Ishikawa (cell line): ENCODE data around the gene NLGN1.

Source experiments
- CEBPB ChIP-seq: IDR thresholded peaks from 2 replicates; pipeline ENCODE4 v1.6.1; 2012
- CREB1 ChIP-seq: IDR thresholded peaks from 2 replicates; pipeline ENCODE4 v1.6.1; 2012; ENCODE audit warnings: low read depth
- EP300 ChIP-seq: IDR thresholded peaks from 2 replicates; pipeline ENCODE4 v1.6.1; 2012; ENCODE audit warnings: borderline replicate concordance
- FOXM1 ChIP-seq: IDR thresholded peaks from 2 replicates; pipeline ENCODE4 v1.6.1; 2012; ENCODE audit warnings: low read depth, borderline replicate concordance
- MAX ChIP-seq: IDR thresholded peaks from 2 replicates; pipeline ENCODE4 v1.6.1; 2012
- RAD21 ChIP-seq: IDR thresholded peaks from 2 replicates; pipeline ENCODE4 v1.6.1; 2012; ENCODE audit warnings: low read depth
- TAF1 ChIP-seq: IDR thresholded peaks from 2 replicates; pipeline ENCODE4 v1.6.1; 2012; ENCODE audit warnings: low read depth, mild to moderate bottlenecking
- TCF12 ChIP-seq: IDR thresholded peaks from 2 replicates; pipeline ENCODE4 v1.6.1; 2012; ENCODE audit warnings: low read depth
- YY1 ChIP-seq: IDR thresholded peaks from 2 replicates; pipeline ENCODE4 v1.6.1; 2012; ENCODE audit warnings: low read depth
- ZBTB7A ChIP-seq: IDR thresholded peaks from 2 replicates; pipeline ENCODE4 v1.6.1; 2012; ENCODE audit warnings: low read depth
- TF ChIP-seq, protein P1 (sequence below): IDR thresholded peaks from 2 replicates; pipeline ENCODE4 v1.6.1; 2012; ENCODE audit warnings: low read depth, mild to moderate bottlenecking

- TF ChIP-seq RAD21 (peak; percentile 46), MAX (no peak), FOXM1 (no peak), TAF1 (no peak), ZBTB7A (no peak), YY1 (no peak), CREB1 (no peak), EP300 (no peak), TCF12 (no peak), CEBPB (no peak)
- TF ChIP-seq, protein P1, sequence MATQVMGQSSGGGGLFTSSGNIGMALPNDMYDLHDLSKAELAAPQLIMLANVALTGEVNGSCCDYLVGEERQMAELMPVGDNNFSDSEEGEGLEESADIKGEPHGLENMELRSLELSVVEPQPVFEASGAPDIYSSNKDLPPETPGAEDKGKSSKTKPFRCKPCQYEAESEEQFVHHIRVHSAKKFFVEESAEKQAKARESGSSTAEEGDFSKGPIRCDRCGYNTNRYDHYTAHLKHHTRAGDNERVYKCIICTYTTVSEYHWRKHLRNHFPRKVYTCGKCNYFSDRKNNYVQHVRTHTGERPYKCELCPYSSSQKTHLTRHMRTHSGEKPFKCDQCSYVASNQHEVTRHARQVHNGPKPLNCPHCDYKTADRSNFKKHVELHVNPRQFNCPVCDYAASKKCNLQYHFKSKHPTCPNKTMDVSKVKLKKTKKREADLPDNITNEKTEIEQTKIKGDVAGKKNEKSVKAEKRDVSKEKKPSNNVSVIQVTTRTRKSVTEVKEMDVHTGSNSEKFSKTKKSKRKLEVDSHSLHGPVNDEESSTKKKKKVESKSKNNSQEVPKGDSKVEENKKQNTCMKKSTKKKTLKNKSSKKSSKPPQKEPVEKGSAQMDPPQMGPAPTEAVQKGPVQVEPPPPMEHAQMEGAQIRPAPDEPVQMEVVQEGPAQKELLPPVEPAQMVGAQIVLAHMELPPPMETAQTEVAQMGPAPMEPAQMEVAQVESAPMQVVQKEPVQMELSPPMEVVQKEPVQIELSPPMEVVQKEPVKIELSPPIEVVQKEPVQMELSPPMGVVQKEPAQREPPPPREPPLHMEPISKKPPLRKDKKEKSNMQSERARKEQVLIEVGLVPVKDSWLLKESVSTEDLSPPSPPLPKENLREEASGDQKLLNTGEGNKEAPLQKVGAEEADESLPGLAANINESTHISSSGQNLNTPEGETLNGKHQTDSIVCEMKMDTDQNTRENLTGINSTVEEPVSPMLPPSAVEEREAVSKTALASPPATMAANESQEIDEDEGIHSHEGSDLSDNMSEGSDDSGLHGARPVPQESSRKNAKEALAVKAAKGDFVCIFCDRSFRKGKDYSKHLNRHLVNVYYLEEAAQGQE = no peak
Measured at GRCh38 chr3:173553635-173554280, 156.2 kb downstream of the NLGN1 start.
